HG03439 (cell line): ENCODE data around the gene OTUD6A.

Experiments used
- ATAC-seq: cut with Tn5 transposase; IDR thresholded peaks from one replicate; pipeline ENCODE4 v1.9.1; 2021; ENCODE audit warnings: mild to moderate bottlenecking, moderate library complexity; ENCODE audit not compliant: unreplicated experiment

Gene OTUD6A

GRCh38 chrX:70062076-70062475 is at the start of gene OTUD6A:
OTUD6A (plus strand) TSS chrX:70062457; CDS start chrX:70062525, 68 bp downstream.
- no peak for ATAC-seq

GRCh38 chrX:70012756-70013155 is 49.5 kb upstream of the OTUD6A start:
- ATAC-seq = no peak

GRCh38 chrX:70013466-70014381 is 48.5 kb upstream of the OTUD6A start:
- no peak for ATAC-seq

GRCh38 chrX:70016513-70016912 is 45.7 kb upstream of the OTUD6A start:
- ATAC-seq = no peak

- no peak for ATAC-seq
Measured at GRCh38 chrX:70022616-70023015, 39.6 kb upstream of the OTUD6A start.

GRCh38 chrX:70025464-70025863 is 36.8 kb upstream of the OTUD6A start:
- no peak for ATAC-seq

- ATAC-seq = no peak
Measured at GRCh38 chrX:70026112-70026850, 36.0 kb upstream of the OTUD6A start.

- no peak for ATAC-seq
Measured at GRCh38 chrX:70026851-70027200, 35.4 kb upstream of the OTUD6A start.

- ATAC-seq = no peak
Measured at GRCh38 chrX:70029863-70030262, 32.4 kb upstream of the OTUD6A start.

- ATAC-seq = peak; percentile 81
Measured at GRCh38 chrX:70030301-70030767, 31.9 kb upstream of the OTUD6A start.

GRCh38 chrX:70032792-70033191 is 29.5 kb upstream of the OTUD6A start:
- no peak for ATAC-seq

- peak; percentile 52 for ATAC-seq
Measured at GRCh38 chrX:70033348-70034051, 28.8 kb upstream of the OTUD6A start.

GRCh38 chrX:70034646-70035045 is 27.6 kb upstream of the OTUD6A start:
- no peak for ATAC-seq

- no peak for ATAC-seq
Measured at GRCh38 chrX:70038515-70038914, 23.7 kb upstream of the OTUD6A start.

GRCh38 chrX:70038951-70039350 is 23.3 kb upstream of the OTUD6A start:
- ATAC-seq = no peak

GRCh38 chrX:70039758-70040157 is 22.5 kb upstream of the OTUD6A start:
- no peak for ATAC-seq

GRCh38 chrX:70041993-70042392 is 20.3 kb upstream of the OTUD6A start:
- no peak for ATAC-seq

- ATAC-seq = no peak
Measured at GRCh38 chrX:70042399-70043371, 19.6 kb upstream of the OTUD6A start.

GRCh38 chrX:70043685-70044084 is 18.6 kb upstream of the OTUD6A start:
- no peak for ATAC-seq
